CD4-positive, alpha-beta T cell (primary cell): ENCODE measurements around the gene GOSR2. TPM values are rescaled to one million over a fixed set of nuclear protein-coding genes. Genes with fewer than 3 reads are reported as not detected.
"Not testable (repeated sequence)": the region's sequence is repeated elsewhere in the genome, so short reads cannot be mapped to it uniquely, and the experiment has no call there.

ENCODE experiments used
- ATAC-seq: fragments of 200-7000 bp; cut with Tn5 transposase; one replicate; pipeline ENCODE4 v1.10.0; 2022; ENCODE audit warnings: mild to moderate bottlenecking; ENCODE audit not compliant: poor library complexity
- CTCF ChIA-PET: fragments of 350-600 bp; sonication (Branson Sonifier 250); formaldehyde crosslinking; loops from one replicate; lab custom pipeline; 2021; ENCODE audit warnings: antibody characterized with exemption, inconsistent platforms; lab: Charles Lee
- POLR2A ChIA-PET: fragments of 350-600 bp; sonication (Branson Sonifier 250); formaldehyde crosslinking; loops from one replicate; lab custom pipeline; 2021; ENCODE audit warnings: antibody characterized with exemption, inconsistent platforms; lab: Charles Lee
- DNase-seq, 14 experiments: peaks; one replicate each; pipeline ENCODE4 v3.0.0-alpha.2; 2013 to 2020; ENCODE audit warnings: mixed read lengths in 2 of 14
- H3K27ac ChIP-seq, 2 donors: one replicate each; pipeline versions ENCODE4 v1.5.1 to v1.7.0; 2013; ENCODE audit warnings: low read length in 2 of 2, low read depth in 1 of 2, mild to moderate bottlenecking in 1 of 2
- H3K27me3 ChIP-seq, 2 experiments: 1 replicate in 1 of 2; 2 replicates in 1 of 2; pipeline versions ENCODE4 v1.6.1 to v1.7.0; 2013; ENCODE audit warnings: low read length in 2 of 2, control low read depth in 1 of 2, mild to moderate bottlenecking in 1 of 2, moderate library complexity in 1 of 2; ENCODE audit not compliant: insufficient read depth in 2 of 2, control insufficient read depth in 1 of 2
- H3K36me3 ChIP-seq: one replicate; pipeline ENCODE4 v1.6.1; 2013; ENCODE audit warnings: low read length, control low read depth; ENCODE audit not compliant: insufficient read depth
- H3K4me1 ChIP-seq: one replicate; pipeline ENCODE4 v1.6.1; 2013; ENCODE audit warnings: low read length, control low read depth; ENCODE audit not compliant: insufficient read depth
- H3K4me3 ChIP-seq: one replicate; pipeline ENCODE4 v1.5.1; 2013; ENCODE audit warnings: mild to moderate bottlenecking, low read length, moderate library complexity
- H3K9me3 ChIP-seq, 2 experiments: 1 replicate in 1 of 2; 2 replicates in 1 of 2; pipeline versions ENCODE4 v1.6.1 to v1.7.0; 2013; ENCODE audit warnings: low read length in 2 of 2, mild to moderate bottlenecking in 2 of 2, control low read depth in 1 of 2, moderate library complexity in 1 of 2; ENCODE audit not compliant: control insufficient read depth in 1 of 2, insufficient read depth in 1 of 2
- H3K27ac Mint-ChIP-seq: one replicate; pipeline ENCODE4 v1.8.0; 2020; ENCODE audit warnings: mixed read lengths
- H3K27me3 Mint-ChIP-seq: one replicate; pipeline ENCODE4 v1.8.0; 2021; ENCODE audit warnings: mixed read lengths
- H3K36me3 Mint-ChIP-seq: one replicate; pipeline ENCODE4 v1.8.0; 2021; ENCODE audit warnings: low read depth, mixed read lengths
- H3K4me1 Mint-ChIP-seq: one replicate; pipeline ENCODE4 v1.8.0; 2021; ENCODE audit warnings: low read depth, mixed read lengths
- H3K4me3 Mint-ChIP-seq: one replicate; pipeline ENCODE4 v1.8.0; 2020; ENCODE audit warnings: mild to moderate bottlenecking, mixed read lengths
- H3K9me3 Mint-ChIP-seq: one replicate; pipeline ENCODE4 v1.8.0; 2020; ENCODE audit warnings: mixed read lengths
- intact Hi-C, 2 experiments: fragments of 100-400 bp; cut with DNase I in 1 of 2; cut with micrococcal nuclease in 1 of 2; formaldehyde crosslinking; loops; one replicate each; pipeline versions ENCODE4 v1.15.1 to v1.9.0; 2023 to 2025; cut with DNase I, micrococcal nuclease
- total RNA-seq, 174 experiments: library from RNA in 2 of 174; stranded (reverse) in 2 of 174; gene quantifications; one replicate each; pipeline ENCODE4 v1.2.3 and lab custom pipeline; 2021 to 2026
- TF ChIP-seq, protein P1 (sequence below): fragments of 200-600 bp; IDR thresholded peaks from one replicate; pipeline ENCODE4 v1.8.0; 2022; ENCODE audit warnings: antibody characterized with exemption, mild to moderate bottlenecking

The GOSR2 gene
- total RNA-seq, 2 experiments from 2014 or later = 46.6 to 51.7 TPM

DNA sequence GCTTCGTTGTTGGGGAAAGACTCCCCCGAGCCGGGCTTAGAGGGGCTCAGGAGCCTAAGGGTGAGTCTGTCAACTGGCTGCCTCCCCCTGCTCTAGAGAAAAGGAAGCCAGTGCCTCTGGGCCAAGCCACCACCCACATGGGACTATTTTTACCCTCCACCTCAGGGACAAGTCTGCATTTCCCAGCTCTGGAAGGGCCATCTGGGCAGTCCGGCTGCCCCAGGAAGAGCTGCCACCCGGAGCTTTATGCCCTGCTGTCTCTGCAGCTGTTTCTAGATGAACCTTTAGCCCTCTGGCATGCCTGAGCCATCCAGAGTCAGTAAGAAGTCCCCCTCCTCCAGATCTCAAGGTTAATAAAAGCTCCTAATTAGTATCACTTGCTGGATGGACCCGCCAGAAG lies 61.4 kb downstream of the GOSR2 start:
- Mint-ChIP-seq H3K27ac (no peak overlapping the region), H3K4me3 (no peak overlapping the region), H3K4me1 (peaks cover 11% of the 10 kb centered on the region), H3K9me3 (no peaks in the 10 kb centered on the region), H3K27me3 (peaks cover 28% of the 10 kb centered on the region), H3K36me3 (peaks cover 5% of the 10 kb centered on the region)
- ATAC-seq = no peak
- Histone ChIP-seq H3K4me1 (peaks cover 3% of the 10 kb centered on the region), H3K4me3 (no peak overlapping the region), H3K36me3 (no peaks in the 10 kb centered on the region), H3K27me3 (peaks cover 7 to 12% of the 10 kb centered on the region in 2 experiments), H3K9me3 (peaks cover 0 to 6% of the 10 kb centered on the region in 2 experiments), H3K27ac (no peak overlapping the region)
- intact Hi-C loops = no loop called here
- POLR2A ChIA-PET = no interaction called here
- CTCF ChIA-PET = no interaction called here
- DNase-seq = no peak
- TF ChIP-seq, protein P1, sequence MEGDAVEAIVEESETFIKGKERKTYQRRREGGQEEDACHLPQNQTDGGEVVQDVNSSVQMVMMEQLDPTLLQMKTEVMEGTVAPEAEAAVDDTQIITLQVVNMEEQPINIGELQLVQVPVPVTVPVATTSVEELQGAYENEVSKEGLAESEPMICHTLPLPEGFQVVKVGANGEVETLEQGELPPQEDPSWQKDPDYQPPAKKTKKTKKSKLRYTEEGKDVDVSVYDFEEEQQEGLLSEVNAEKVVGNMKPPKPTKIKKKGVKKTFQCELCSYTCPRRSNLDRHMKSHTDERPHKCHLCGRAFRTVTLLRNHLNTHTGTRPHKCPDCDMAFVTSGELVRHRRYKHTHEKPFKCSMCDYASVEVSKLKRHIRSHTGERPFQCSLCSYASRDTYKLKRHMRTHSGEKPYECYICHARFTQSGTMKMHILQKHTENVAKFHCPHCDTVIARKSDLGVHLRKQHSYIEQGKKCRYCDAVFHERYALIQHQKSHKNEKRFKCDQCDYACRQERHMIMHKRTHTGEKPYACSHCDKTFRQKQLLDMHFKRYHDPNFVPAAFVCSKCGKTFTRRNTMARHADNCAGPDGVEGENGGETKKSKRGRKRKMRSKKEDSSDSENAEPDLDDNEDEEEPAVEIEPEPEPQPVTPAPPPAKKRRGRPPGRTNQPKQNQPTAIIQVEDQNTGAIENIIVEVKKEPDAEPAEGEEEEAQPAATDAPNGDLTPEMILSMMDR = no peak

DNA sequence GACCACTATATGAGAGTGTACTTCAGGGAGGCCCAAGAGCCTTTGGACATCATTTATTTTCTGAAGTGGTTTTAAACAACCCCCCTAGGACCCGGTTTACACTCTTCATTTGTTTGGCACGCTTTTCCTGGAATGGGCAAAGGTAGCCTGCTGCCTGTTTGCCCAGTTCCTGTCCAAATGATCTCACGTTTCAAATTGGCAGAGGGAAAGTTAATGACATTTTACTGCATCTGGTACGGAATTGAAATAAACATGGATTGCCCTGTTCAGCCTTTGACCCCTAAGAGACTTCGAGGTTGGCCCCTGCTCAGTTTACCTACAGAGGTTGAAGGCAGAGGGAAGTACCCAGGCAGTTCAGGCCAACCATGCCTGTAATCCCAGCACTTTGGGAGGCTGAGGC lies 61.9 kb downstream of the GOSR2 start:
- Mint-ChIP-seq H3K9me3 (no peaks in the 10 kb centered on the region), H3K4me1 (peaks cover 5% of the 10 kb centered on the region), H3K27me3 (peaks cover 24% of the 10 kb centered on the region), H3K4me3 (no peak overlapping the region), H3K36me3 (peaks cover 5% of the 10 kb centered on the region), H3K27ac (no peak overlapping the region)
- no peak overlapping the region for H3K27ac ChIP-seq
- no peak for DNase-seq
- no peak for ATAC-seq
- TF ChIP-seq, protein P1 = no peak
- no peak overlapping the region for H3K4me3 ChIP-seq
- H3K27me3 ChIP-seq = peaks cover 5 to 9% of the 10 kb centered on the region in 2 experiments
- CTCF ChIA-PET = no interaction called here
- intact Hi-C loops = no loop called here
- H3K36me3 ChIP-seq = no peaks in the 10 kb centered on the region
- POLR2A ChIA-PET = no interaction called here
- H3K9me3 ChIP-seq = peaks cover 0 to 4% of the 10 kb centered on the region in 2 experiments
- no peaks in the 10 kb centered on the region for H3K4me1 ChIP-seq

DNA sequence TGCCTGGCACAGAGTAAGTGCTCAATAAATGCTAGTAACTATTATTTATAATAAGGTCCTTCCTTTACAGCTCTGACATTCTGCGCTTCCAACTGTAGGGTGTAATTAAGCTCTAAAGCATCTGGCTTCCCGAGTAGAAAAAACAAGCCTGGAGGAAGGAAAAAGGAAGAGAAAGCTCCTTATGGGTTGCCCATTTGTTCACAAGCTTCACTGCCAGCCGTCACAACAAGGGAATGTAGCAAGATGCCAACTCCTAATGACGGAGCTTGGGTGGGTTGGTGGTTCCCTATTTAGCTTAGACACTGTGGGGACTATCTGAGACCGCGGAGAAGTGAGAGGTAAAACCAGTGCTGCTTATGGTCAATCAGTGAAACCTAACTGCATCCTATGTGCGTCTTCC lies 63.4 kb downstream of the GOSR2 start:
- no peak overlapping the region for H3K4me3 ChIP-seq

DNA sequence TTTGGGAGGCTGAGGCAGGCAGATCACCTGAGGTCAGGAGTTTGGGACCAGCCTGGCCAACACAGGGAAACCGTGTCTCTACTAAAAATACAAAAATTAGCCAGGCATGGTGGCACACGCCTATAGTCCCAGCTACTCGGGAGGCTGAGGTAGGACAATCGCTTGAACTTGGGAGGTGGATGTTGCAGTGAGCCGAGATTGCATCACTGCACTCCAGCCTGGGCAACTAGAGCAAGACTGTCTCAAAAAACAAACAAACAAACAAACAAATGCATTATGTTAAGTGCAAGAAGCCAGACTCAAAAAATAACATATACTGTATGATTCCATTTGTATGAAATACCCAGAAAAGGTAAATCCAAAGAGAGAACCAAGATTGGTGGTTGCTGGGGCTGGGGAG lies 65.0 kb downstream of the GOSR2 start:
- H3K4me3 ChIP-seq, H3K4me3 Mint-ChIP-seq, H3K9me3 ChIP-seq, H3K27me3 ChIP-seq, H3K36me3 Mint-ChIP-seq, H3K27ac Mint-ChIP-seq, ATAC-seq, H3K27me3 Mint-ChIP-seq, H3K4me1 ChIP-seq, intact Hi-C loops, H3K9me3 Mint-ChIP-seq, POLR2A ChIA-PET, H3K36me3 ChIP-seq, H3K4me1 Mint-ChIP-seq, CTCF ChIA-PET, DNase-seq, H3K27ac ChIP-seq: not testable (repeated sequence)

More for the DNA sequence above, 63.4 kb downstream of the GOSR2 start:
- no peak overlapping the region for H3K4me3 Mint-ChIP-seq
- peaks cover 12% of the 10 kb centered on the region for H3K27me3 Mint-ChIP-seq
- Histone ChIP-seq H3K36me3 (no peaks in the 10 kb centered on the region), H3K4me1 (no peaks in the 10 kb centered on the region), H3K27ac (no peak overlapping the region), H3K27me3 (peaks cover 0 to 3% of the 10 kb centered on the region in 2 experiments), H3K9me3 (peaks cover 0 to 4% of the 10 kb centered on the region in 2 experiments)
- intact Hi-C loops = no loop called here
- no peaks in the 10 kb centered on the region for H3K4me1 Mint-ChIP-seq
- no peak overlapping the region for H3K27ac Mint-ChIP-seq
- ChIA-PET CTCF (no interaction called here), POLR2A (no interaction called here)
- ATAC-seq (no peak), DNase-seq (no peak)
- TF ChIP-seq, protein P1 = no peak
- no peaks in the 10 kb centered on the region for H3K9me3 Mint-ChIP-seq
- peaks cover 5% of the 10 kb centered on the region for H3K36me3 Mint-ChIP-seq
